DND-41 (cell line): ENCODE data around the gene WRNIP1.
A peak's percentile ranks its signal among the peaks of the same experiment; 100 is the strongest.

Source experiments
- ATAC-seq: fragments of 200-7000 bp; cut with Tn5 transposase; 3 replicates; pipeline ENCODE4 v1.9.1; 2021; ENCODE audit warnings: low read depth; ENCODE audit not compliant: insufficient read depth
- DNase-seq: peaks from one replicate; pipeline ENCODE4 v3.0.0-alpha.2; 2020
- H2AFZ ChIP-seq: 2 replicates; pipeline ENCODE4 v1.6.0; 2012; ENCODE audit warnings: low read depth, low read length
- H3K27ac ChIP-seq: 2 replicates; pipeline ENCODE4 v1.5.1; 2012; ENCODE audit warnings: low read length, inconsistent platforms
- H3K27me3 ChIP-seq: fragments of 200-600 bp; sonication (generic); 2 replicates; pipeline ENCODE4 v1.6.0; 2012; ENCODE audit warnings: low read length, mild to moderate bottlenecking, inconsistent platforms; ENCODE audit not compliant: insufficient read depth, poor library complexity
- H3K36me3 ChIP-seq: 2 replicates; pipeline ENCODE4 v1.5.1; 2012; ENCODE audit warnings: low read length, inconsistent platforms; ENCODE audit not compliant: insufficient read depth
- H3K4me1 ChIP-seq: 2 replicates; pipeline ENCODE4 v1.5.1; 2012; ENCODE audit warnings: mild to moderate bottlenecking, low read length; ENCODE audit not compliant: insufficient read depth
- H3K4me2 ChIP-seq: 2 replicates; pipeline ENCODE4 v1.6.0; 2012; ENCODE audit warnings: mild to moderate bottlenecking, moderate library complexity, low read length, inconsistent platforms; ENCODE audit not compliant: insufficient read depth
- H3K4me3 ChIP-seq, 2 experiments: fragments of 200-600 bp in 1 of 2; shearing (Covaris generic) in 1 of 2; 2 replicates each; pipeline ENCODE4 v1.5.1; 2012 to 2016; ENCODE audit warnings: inconsistent platforms in 2 of 2, low read length in 2 of 2, mild to moderate bottlenecking in 2 of 2, low read depth in 1 of 2, moderate library complexity in 1 of 2
- H3K79me2 ChIP-seq: 2 replicates; pipeline ENCODE4 v1.6.0; 2012; ENCODE audit warnings: low read length, inconsistent platforms; ENCODE audit not compliant: insufficient read depth
- H3K9ac ChIP-seq: 2 replicates; pipeline ENCODE4 v1.6.0; 2012; ENCODE audit warnings: low read depth, mild to moderate bottlenecking, inconsistent platforms, low read length, moderate library complexity
- H3K9me3 ChIP-seq: 2 replicates; pipeline ENCODE4 v1.5.1; 2012; ENCODE audit warnings: low read length, moderate library complexity, mild to moderate bottlenecking, inconsistent platforms; ENCODE audit not compliant: insufficient read depth, severe bottlenecking
- H4K20me1 ChIP-seq: 2 replicates; pipeline ENCODE4 v1.6.0; 2012; ENCODE audit warnings: low read length; ENCODE audit not compliant: insufficient read depth
- CTCF ChIP-seq: IDR thresholded peaks from 2 replicates; pipeline ENCODE4 v1.5.1; 2012; ENCODE audit warnings: borderline replicate concordance, low read length, moderate library complexity, mild to moderate bottlenecking; ENCODE audit not compliant: poor library complexity, severe bottlenecking; ENCODE audit errors: extremely low read depth
- EZH2 ChIP-seq: IDR thresholded peaks from 3 replicates; pipeline ENCODE4 v1.6.1; 2012; ENCODE audit warnings: borderline replicate concordance, low read depth, mild to moderate bottlenecking, moderate library complexity, low read length, inconsistent platforms; ENCODE audit not compliant: severe bottlenecking

Gene WRNIP1

DNA sequence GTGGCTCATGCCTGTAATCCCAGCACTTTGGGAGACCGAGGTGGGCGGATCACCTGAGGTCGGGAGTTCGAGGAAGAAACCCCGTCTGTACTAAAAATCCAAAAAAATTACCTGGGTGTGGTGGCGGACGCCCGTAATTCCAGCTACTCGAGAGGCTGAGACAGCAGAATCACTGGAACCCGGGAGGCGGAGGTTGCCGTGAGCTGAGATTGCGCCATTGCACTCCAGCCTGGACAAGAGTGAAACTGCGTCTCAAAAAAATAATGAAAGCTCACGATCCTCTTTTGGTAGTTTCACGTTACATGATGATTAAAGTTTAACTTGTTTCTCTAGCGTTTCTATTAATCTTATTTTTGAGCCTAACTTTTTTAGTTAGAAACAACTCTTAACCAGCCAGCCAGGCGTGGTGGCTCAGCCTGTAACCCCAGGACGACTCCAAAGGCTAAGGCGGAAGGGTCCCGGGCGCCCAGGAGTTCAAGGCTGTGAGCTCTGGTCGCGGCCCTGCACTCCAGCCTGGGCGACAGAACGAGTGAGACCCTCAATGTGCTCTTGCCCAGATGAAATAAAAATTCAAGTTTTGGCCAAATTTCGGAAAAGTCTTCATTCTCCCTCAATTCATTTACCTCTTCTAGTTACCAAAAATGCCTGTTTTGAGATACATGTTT lies 1.2 kb upstream of the WRNIP1 start:
- ATAC-seq (no peak), DNase-seq (no peak)
- H3K4me1 ChIP-seq, result peaks cover 36% of the 10 kb centered on the region
- H3K9ac ChIP-seq, result peak overlapping the region; percentile 80
- peak overlapping the region; percentile 96 for H2AFZ ChIP-seq
- no peaks in the 10 kb centered on the region for H3K9me3 ChIP-seq
- H3K36me3 ChIP-seq, result peaks cover 28% of the 10 kb centered on the region
- peaks cover 32% of the 10 kb centered on the region for H4K20me1 ChIP-seq
- H3K27me3 ChIP-seq, result no peaks in the 10 kb centered on the region
- peaks cover 37% of the 10 kb centered on the region for H3K79me2 ChIP-seq
- TF ChIP-seq EZH2 (no peak), CTCF (no peak)
- H3K4me3 ChIP-seq, result peak overlapping the region; percentile 40 to 66; a peak in 3 of 4 replicates
- peak overlapping the region; percentile 88 for H3K27ac ChIP-seq
- peak overlapping the region; percentile 75 for H3K4me2 ChIP-seq

GRCh38 chr6:2764610-2765165 lies 505 bp upstream of the WRNIP1 start:
- peaks cover 44% of the 10 kb centered on the region for H3K79me2 ChIP-seq
- peak overlapping the region; percentile 88 for H3K27ac ChIP-seq
- peak overlapping the region; percentile 40 to 66; a peak in 3 of 4 replicates for H3K4me3 ChIP-seq
- H3K4me2 ChIP-seq, result peak overlapping the region; percentile 75
- peak; percentile 65 for DNase-seq
- peak overlapping the region; percentile 96 for H2AFZ ChIP-seq
- no peaks in the 10 kb centered on the region for H3K27me3 ChIP-seq
- no peak for TF ChIP-seq CTCF
- TF ChIP-seq EZH2, result no peak
- H3K9me3 ChIP-seq, result no peaks in the 10 kb centered on the region
- ATAC-seq, result peak; percentile 82
- peaks cover 35% of the 10 kb centered on the region for H4K20me1 ChIP-seq
- H3K4me1 ChIP-seq, result peaks cover 37% of the 10 kb centered on the region
- H3K36me3 ChIP-seq, result peaks cover 31% of the 10 kb centered on the region
- H3K9ac ChIP-seq, result peak overlapping the region; percentile 80

DNA sequence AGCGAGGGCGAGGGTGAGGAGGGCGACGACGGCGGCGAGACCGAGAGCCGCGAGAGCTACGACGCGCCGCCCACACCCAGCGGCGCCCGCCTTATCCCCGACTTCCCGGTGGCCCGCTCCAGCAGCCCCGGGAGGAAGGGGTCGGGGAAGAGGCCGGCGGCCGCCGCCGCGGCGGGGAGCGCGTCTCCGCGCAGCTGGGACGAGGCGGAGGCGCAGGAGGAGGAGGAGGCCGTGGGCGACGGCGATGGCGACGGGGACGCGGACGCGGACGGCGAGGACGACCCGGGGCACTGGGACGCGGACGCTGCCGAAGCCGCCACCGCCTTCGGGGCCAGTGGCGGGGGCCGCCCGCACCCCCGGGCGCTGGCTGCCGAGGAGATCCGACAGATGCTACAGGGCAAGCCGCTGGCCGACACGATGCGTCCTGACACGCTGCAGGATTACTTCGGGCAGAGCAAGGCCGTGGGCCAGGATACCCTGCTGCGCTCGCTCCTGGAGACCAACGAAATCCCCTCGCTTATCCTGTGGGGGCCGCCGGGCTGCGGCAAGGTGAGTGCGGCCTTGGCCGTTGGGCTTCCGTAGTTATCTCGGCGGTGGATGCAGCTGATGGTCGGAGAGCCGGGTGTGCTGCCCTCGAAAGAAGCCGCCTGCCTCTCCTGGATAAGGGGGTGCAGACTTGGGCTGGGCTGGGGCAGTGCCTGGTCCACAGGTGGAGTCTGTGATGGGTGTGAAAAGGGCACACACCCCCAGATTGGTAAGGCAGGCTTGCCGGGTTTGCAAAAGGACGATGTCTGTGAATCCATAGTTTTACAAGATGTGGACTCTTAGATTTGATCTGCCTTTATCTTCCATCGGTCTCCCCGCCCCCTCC lies 938 bp downstream of the WRNIP1 start:
- ATAC-seq, result peak; percentile 16; the same call in 2 of the 3 replicates
- H3K36me3 ChIP-seq, result peaks cover 45% of the 10 kb centered on the region
- H2AFZ ChIP-seq, result peak overlapping the region; percentile 88
- no peaks in the 10 kb centered on the region for H3K27me3 ChIP-seq
- H4K20me1 ChIP-seq, result peaks cover 49% of the 10 kb centered on the region
- peak overlapping the region; percentile 91 for H3K9ac ChIP-seq
- H3K9me3 ChIP-seq, result no peaks in the 10 kb centered on the region
- TF ChIP-seq EZH2 (no peak), CTCF (no peak)
- peak overlapping the region; percentile 85 for H3K4me2 ChIP-seq
- peak; percentile 45 for DNase-seq
- H3K4me3 ChIP-seq, result peak overlapping the region; percentile 93 to 96
- H3K4me1 ChIP-seq, result peaks cover 48% of the 10 kb centered on the region
- peaks cover 59% of the 10 kb centered on the region for H3K79me2 ChIP-seq
- peak overlapping the region; percentile 90 for H3K27ac ChIP-seq
